Measurements from ENCODE around the gene HAP1. TPM values are rescaled to one million over a fixed set of nuclear protein-coding genes. Genes with fewer than 3 reads are reported as not detected.
"Not testable (repeated sequence)": the region's sequence is repeated elsewhere in the genome, so short reads cannot be mapped to it uniquely, and the experiment has no call there.

HAP1 gene
- total RNA-seq, 2 experiments from 2014 or later, result 0.07 to 0.09 TPM

GRCh38 chr17:41679740-41680425, 54.6 kb downstream of the HAP1 start:
- intact Hi-C loops (cut with micrococcal nuclease), result no loop called here
- peak overlapping the region; percentile 97 for H3K27ac Mint-ChIP-seq
- CTCF ChIA-PET, result interaction anchor here (0.6 to 7.3 kb wide), 8 partner anchors 10 to 251 kb away, joined by 3 to 93 read pairs (median 14); partner anchors contain the start of genes EIF1 and ODAD4

GRCh38 chr17:41678907-41679739, 55.3 kb downstream of the HAP1 start:
- H3K4me1 Mint-ChIP-seq (ENCODE audit: low read depth), result peaks cover 48% of the 10 kb centered on the region

More at GRCh38 chr17:41679740-41680425, 54.6 kb downstream of the HAP1 start:
- peaks cover 48% of the 10 kb centered on the region for H3K4me1 Mint-ChIP-seq (ENCODE audit: low read depth)
- ATAC-seq (no peak), DNase-seq (no peak)
- no peaks in the 10 kb centered on the region for H3K27me3 Mint-ChIP-seq
- peaks cover 2% of the 10 kb centered on the region for H3K36me3 Mint-ChIP-seq (ENCODE audit: low read depth)
- no peak for TF ChIP-seq CTCF (IDR thresholded peaks at IDR 0.05)
- H3K4me3 Mint-ChIP-seq, result peak overlapping the region; percentile 88
- POLR2A ChIA-PET, result interaction anchor here (0.8 to 8.4 kb wide), 4 partner anchors 10 to 40 kb away, joined by 3 to 182 read pairs (median 28); partner anchors contain the start of gene EIF1
- peaks cover 4% of the 10 kb centered on the region for H3K9me3 Mint-ChIP-seq

DNA sequence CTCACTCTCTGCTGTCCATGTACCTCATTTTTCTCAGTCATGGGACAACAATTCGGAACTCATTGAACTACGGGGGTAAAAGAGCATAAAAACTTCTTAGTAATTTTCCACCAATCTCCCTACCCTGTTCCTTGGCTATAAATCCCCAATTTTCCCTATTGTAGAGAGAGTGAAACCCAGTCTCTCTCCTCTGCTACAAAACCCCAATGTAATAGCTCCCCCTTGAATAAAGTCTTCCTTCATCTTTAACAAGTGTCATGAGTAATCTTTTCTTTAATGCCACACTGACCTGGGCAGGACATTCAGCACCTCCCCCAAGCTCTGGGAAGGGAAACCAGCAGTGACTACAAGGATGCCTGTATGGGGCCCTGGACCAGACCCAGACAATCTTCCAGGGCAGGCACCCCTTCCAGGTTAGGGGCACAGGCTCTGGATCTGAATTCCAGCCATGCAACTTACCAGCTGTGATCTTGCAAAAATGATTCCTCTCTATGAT, 56.0 kb downstream of the HAP1 start:
- peak; percentile 16 for ATAC-seq
- CTCF ChIA-PET, result interaction anchor here (0.7 to 7.3 kb wide), 8 partner anchors 10 to 252 kb away, joined by 3 to 93 read pairs (median 16); partner anchors contain the start of genes EIF1 and ODAD4
- Mint-ChIP-seq H3K27ac (peak overlapping the region; percentile 97), H3K27me3 (no peaks in the 10 kb centered on the region), H3K9me3 (peaks cover 4% of the 10 kb centered on the region), H3K4me1 (ENCODE audit: low read depth) (peaks cover 48% of the 10 kb centered on the region), H3K36me3 (ENCODE audit: low read depth) (peaks cover 2% of the 10 kb centered on the region), H3K4me3 (peak overlapping the region; percentile 88)
- intact Hi-C loops (cut with micrococcal nuclease), result no loop called here
- no peak for DNase-seq
- no peak for TF ChIP-seq CTCF (IDR thresholded peaks at IDR 0.05)
- POLR2A ChIA-PET, result interaction anchor here (0.8 to 8.4 kb wide), 6 partner anchors 11 to 111 kb away, joined by 3 to 182 read pairs (median 4); partner anchors contain the start of gene EIF1

More at GRCh38 chr17:41678907-41679739, 55.3 kb downstream of the HAP1 start:
- intact Hi-C loops (cut with micrococcal nuclease), result no loop called here
- H3K36me3 Mint-ChIP-seq (ENCODE audit: low read depth), result peaks cover 2% of the 10 kb centered on the region
- H3K9me3 Mint-ChIP-seq, result peaks cover 4% of the 10 kb centered on the region
- peak overlapping the region; percentile 88 for H3K4me3 Mint-ChIP-seq
- no peaks in the 10 kb centered on the region for H3K27me3 Mint-ChIP-seq
- POLR2A ChIA-PET, result interaction anchor here (0.8 to 8.4 kb wide), 6 partner anchors 11 to 112 kb away, joined by 3 to 182 read pairs (median 4); partner anchors contain the start of gene EIF1
- CTCF ChIA-PET, result interaction anchor here (0.7 to 7.3 kb wide), 8 partner anchors 11 to 251 kb away, joined by 3 to 93 read pairs (median 16); partner anchors contain the start of genes EIF1 and ODAD4
- TF ChIP-seq CTCF (IDR thresholded peaks at IDR 0.05), result no peak
- ATAC-seq, result peak; percentile 88
- H3K27ac Mint-ChIP-seq, result peak overlapping the region; percentile 97
- peak; percentile 87 for DNase-seq

DNA sequence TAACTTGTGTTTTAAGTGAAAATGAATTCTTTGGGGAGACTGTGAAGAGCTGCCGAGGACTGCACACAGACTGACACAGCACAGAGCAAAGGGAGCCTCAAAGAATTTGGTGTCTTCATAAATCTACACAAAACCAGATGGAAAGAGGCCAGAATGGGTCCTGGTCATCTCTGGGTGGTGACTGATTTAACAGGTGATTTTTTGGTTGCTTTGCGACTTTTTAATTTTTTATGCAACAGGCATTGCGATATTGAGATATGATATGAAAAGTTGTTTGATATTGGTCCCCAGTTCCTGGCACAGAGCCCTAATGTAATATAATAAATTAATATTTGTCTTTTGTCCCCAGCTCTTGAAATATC, 58.4 kb downstream of the HAP1 start:
- no peak for DNase-seq
- ChIA-PET POLR2A (interaction anchor here (8.4 kb wide), 1 partner anchor 14 kb away, joined by 182 read pairs; the partner anchor contains the start of gene EIF1), CTCF (interaction anchor here (3.2 to 7.3 kb wide), 4 partner anchors 8 to 28 kb away, joined by 14 to 93 read pairs (median 69); partner anchors contain the start of gene EIF1)
- no peaks in the 10 kb centered on the region for H3K27me3 Mint-ChIP-seq
- peaks cover 47% of the 10 kb centered on the region for H3K4me1 Mint-ChIP-seq (ENCODE audit: low read depth)
- no peak for TF ChIP-seq CTCF (IDR thresholded peaks at IDR 0.05)
- H3K27ac Mint-ChIP-seq, result no peak overlapping the region
- peaks cover 4% of the 10 kb centered on the region for H3K9me3 Mint-ChIP-seq
- intact Hi-C loops (cut with micrococcal nuclease), result no loop called here
- peaks cover 2% of the 10 kb centered on the region for H3K36me3 Mint-ChIP-seq (ENCODE audit: low read depth)
- no peak for ATAC-seq
- H3K4me3 Mint-ChIP-seq, result no peak overlapping the region

DNA sequence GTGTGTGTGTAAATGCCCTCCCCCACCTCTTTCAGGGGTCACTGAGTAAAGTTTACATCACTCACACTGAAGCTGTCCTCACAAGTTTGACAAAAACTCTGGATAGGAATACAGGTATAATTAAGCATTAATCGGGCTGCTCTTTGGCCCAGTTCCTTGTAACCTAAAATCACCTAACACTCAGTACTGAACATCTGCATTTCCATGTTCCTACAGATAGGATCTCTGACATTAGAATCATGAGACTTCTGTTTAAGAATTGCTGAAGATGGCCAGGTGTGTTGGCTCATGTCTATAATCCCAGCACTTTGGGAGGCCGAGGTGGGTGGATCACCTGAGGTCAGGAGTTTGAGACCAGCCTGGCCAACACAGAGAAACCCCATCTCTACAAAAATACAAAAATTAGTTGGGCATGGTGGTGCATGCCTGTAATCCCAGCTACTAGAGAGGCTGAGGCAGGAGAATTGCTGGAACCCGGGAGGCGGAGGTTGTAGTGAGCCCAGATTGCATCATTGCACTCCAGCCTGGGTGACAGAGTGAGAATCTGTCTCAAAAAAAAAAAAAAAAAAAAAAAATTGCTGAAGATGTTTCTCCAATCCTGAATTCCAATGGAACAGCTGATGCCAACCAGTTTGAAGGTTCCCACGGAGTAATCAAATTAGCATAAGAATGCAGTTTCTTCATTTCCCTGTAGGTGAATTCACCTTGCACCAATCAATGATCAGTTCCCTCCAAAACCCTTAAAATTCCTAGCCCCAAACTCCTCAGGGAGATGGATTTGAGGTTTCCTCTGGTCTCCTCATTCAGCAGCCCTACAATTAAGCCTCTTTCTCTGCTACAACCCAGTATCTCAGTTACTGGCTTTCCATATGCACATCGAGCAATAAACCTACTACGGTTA, 59.0 kb downstream of the HAP1 start:
- H3K9me3 Mint-ChIP-seq; H3K27me3 Mint-ChIP-seq; intact Hi-C loops (cut with micrococcal nuclease); ATAC-seq; H3K27ac Mint-ChIP-seq; DNase-seq; H3K36me3 Mint-ChIP-seq (ENCODE audit: low read depth); H3K4me3 Mint-ChIP-seq: not testable (repeated sequence)
- peaks cover 47% of the 10 kb centered on the region for H3K4me1 Mint-ChIP-seq (ENCODE audit: low read depth)
- POLR2A ChIA-PET, result interaction anchor here (8.4 kb wide), 1 partner anchor 15 kb away, joined by 182 read pairs; the partner anchor contains the start of gene EIF1
- CTCF ChIA-PET, result interaction anchor here (6.2 to 7.3 kb wide), 3 partner anchors 7 to 14 kb away, joined by 53 to 93 read pairs (median 85); partner anchors contain the start of gene EIF1
